Ascending aorta (tissue), 2 donors: ENCODE results near the gene ODAPH. TPM values are rescaled to one million over a fixed set of nuclear protein-coding genes. Genes with fewer than 3 reads are reported as not detected.

ENCODE experiments used
- DNase-seq, 2 donors: peaks; one replicate each; pipeline ENCODE4 v3.0.0-alpha.2; 2019; ENCODE audit warnings: low spot score in 2 of 2
- H3K27ac ChIP-seq, 2 donors: fragments of 200-600 bp; sonication (generic); one replicate each; pipeline ENCODE4 v1.5.1; 2016 to 2017; ENCODE audit warnings: mild to moderate bottlenecking in 1 of 2
- H3K27me3 ChIP-seq: fragments of 200-600 bp; sonication (generic); one replicate; pipeline ENCODE4 v1.5.1; 2017
- H3K36me3 ChIP-seq, 2 donors: fragments of 200-600 bp; sonication (generic); one replicate each; pipeline ENCODE4 v1.5.1; 2016
- H3K4me1 ChIP-seq, 2 donors: fragments of 200-600 bp; sonication (generic); one replicate each; pipeline ENCODE4 v1.5.1; 2016 to 2017; ENCODE audit warnings: mild to moderate bottlenecking in 1 of 2
- H3K4me3 ChIP-seq, 2 donors: fragments of 200-600 bp; sonication (generic); one replicate each; pipeline ENCODE4 v1.5.1; 2016 to 2017; ENCODE audit warnings: mild to moderate bottlenecking in 1 of 2
- H3K9me3 ChIP-seq, 2 donors: fragments of 200-600 bp; sonication (generic); one replicate each; pipeline ENCODE4 v1.5.1; 2016
- intact Hi-C: fragments of 100-400 bp; cut with DNase I; formaldehyde crosslinking; loops from one replicate; pipeline ENCODE4 v1.15.1; 2023
- total RNA-seq: library from RNA; depleted of rRNA; stranded (reverse); fragments of >200 nt; gene quantifications from one replicate; pipeline ENCODE4 v1.1.0, GENCODE V29; 2016
- TF ChIP-seq, protein P1 (sequence below), 3 experiments: fragments of 200-600 bp in 2 of 3; fragments of 450-650 bp in 1 of 3; sonication (generic) in 2 of 3; IDR thresholded peaks; one replicate each; pipeline ENCODE4 v1.5.1; 2016 to 2019; ENCODE audit warnings: antibody characterized with exemption in 3 of 3, mild to moderate bottlenecking in 1 of 3, moderate library complexity in 1 of 3

ODAPH gene
- total RNA-seq, 1 donor from 2014 or later, result not detected

DNA sequence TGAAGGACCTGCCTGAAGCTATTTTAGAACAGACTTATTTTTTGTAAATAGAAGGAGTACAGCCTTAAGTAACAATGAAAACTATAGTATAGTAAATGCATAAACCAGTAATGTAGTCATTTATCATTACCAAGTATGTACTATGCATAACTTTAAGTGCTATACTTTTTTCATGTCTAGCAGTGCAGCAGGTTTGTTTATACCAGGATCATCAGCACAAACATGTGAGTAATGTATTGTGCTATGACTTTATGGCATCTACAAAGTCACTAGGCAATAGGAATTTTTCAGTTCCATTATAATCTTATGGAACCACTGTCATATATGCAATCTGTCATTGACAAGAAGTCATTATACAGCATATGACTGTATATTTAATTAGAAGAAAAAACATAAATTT, 3.4 kb upstream of the ODAPH start:
- Histone ChIP-seq H3K27ac (no peak overlapping the region), H3K36me3 (no peaks in the 10 kb centered on the region), H3K27me3 (no peaks in the 10 kb centered on the region), H3K9me3 (no peaks in the 10 kb centered on the region), H3K4me1 (no peaks in the 10 kb centered on the region), H3K4me3 (no peak overlapping the region)
- DNase-seq, result no peak
- TF ChIP-seq, protein P1, sequence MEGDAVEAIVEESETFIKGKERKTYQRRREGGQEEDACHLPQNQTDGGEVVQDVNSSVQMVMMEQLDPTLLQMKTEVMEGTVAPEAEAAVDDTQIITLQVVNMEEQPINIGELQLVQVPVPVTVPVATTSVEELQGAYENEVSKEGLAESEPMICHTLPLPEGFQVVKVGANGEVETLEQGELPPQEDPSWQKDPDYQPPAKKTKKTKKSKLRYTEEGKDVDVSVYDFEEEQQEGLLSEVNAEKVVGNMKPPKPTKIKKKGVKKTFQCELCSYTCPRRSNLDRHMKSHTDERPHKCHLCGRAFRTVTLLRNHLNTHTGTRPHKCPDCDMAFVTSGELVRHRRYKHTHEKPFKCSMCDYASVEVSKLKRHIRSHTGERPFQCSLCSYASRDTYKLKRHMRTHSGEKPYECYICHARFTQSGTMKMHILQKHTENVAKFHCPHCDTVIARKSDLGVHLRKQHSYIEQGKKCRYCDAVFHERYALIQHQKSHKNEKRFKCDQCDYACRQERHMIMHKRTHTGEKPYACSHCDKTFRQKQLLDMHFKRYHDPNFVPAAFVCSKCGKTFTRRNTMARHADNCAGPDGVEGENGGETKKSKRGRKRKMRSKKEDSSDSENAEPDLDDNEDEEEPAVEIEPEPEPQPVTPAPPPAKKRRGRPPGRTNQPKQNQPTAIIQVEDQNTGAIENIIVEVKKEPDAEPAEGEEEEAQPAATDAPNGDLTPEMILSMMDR (IDR thresholded peaks at IDR 0.05), result no peak
- intact Hi-C loops, result no loop called here

DNA sequence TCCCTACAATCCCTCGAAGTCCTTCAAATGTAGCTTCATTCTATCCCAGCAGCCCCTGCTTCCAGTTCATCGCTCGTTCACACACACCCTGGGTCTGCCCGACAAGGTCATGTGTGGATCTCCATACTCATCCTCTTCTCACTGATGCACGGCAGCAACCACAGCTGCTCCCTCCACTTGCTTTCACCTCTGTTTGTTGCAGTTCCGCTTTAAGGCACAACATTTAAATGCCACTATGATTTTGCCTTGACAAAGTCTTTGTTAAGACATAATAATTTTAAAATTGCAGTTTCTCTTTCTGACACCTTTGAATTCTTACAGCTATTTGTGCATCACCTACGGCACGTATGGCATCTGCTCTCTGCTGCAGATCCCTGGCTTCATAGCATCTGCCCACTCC, 1.8 kb downstream of the ODAPH start:
- TF ChIP-seq, protein P1 (IDR thresholded peaks at IDR 0.05), result no peak
- Histone ChIP-seq H3K4me1 (no peaks in the 10 kb centered on the region), H3K27ac (no peak overlapping the region), H3K9me3 (no peaks in the 10 kb centered on the region), H3K4me3 (no peak overlapping the region), H3K27me3 (no peaks in the 10 kb centered on the region), H3K36me3 (no peaks in the 10 kb centered on the region)
- intact Hi-C loops, result no loop called here
- no peak for DNase-seq

GRCh38 chr4:75561789-75562188, 5.9 kb downstream of the ODAPH start:
- intact Hi-C loops, result no loop called here
- TF ChIP-seq, protein P1 (IDR thresholded peaks at IDR 0.05), result no peak

DNA sequence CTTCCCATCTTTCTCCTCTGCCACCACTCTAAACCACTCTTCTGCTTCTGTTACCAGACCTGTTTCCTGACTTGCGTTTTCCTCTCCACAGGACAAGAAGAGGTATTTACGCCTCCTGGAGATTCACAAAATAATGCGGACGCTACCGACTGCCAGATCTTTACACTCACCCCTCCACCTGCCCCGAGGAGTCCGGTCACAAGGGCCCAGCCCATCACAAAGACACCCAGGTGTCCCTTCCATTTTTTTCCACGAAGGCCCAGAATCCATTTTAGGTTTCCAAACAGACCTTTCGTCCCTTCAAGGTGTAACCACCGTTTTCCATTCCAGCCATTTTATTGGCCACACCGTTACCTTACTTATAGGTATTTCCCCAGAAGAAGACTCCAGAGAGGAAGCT, 8.2 kb downstream of the ODAPH start:
- TF ChIP-seq, protein P1 (IDR thresholded peaks at IDR 0.05), result no peak
- H3K27ac ChIP-seq, result no peak overlapping the region
- H3K27me3 ChIP-seq, result no peaks in the 10 kb centered on the region
- intact Hi-C loops, result no loop called here
- H3K36me3 ChIP-seq, result no peaks in the 10 kb centered on the region
- no peaks in the 10 kb centered on the region for H3K9me3 ChIP-seq
- H3K4me1 ChIP-seq, result no peaks in the 10 kb centered on the region
- no peak overlapping the region for H3K4me3 ChIP-seq
- no peak for DNase-seq

More at GRCh38 chr4:75561789-75562188, 5.9 kb downstream of the ODAPH start:
- Histone ChIP-seq H3K27ac (no peak overlapping the region), H3K4me1 (no peaks in the 10 kb centered on the region), H3K4me3 (no peak overlapping the region), H3K9me3 (no peaks in the 10 kb centered on the region), H3K36me3 (no peaks in the 10 kb centered on the region), H3K27me3 (no peaks in the 10 kb centered on the region)
- DNase-seq, result no peak

- H3K9me3 ChIP-seq, result no peaks in the 10 kb centered on the region
- H3K36me3 ChIP-seq, result no peaks in the 10 kb centered on the region
- intact Hi-C loops, result no loop called here
- H3K27ac ChIP-seq, result no peak overlapping the region
- TF ChIP-seq, protein P1 (IDR thresholded peaks at IDR 0.05), result no peak
- no peak for DNase-seq
- H3K27me3 ChIP-seq, result no peaks in the 10 kb centered on the region
- H3K4me1 ChIP-seq, result no peaks in the 10 kb centered on the region
- no peak overlapping the region for H3K4me3 ChIP-seq
Observed at GRCh38 chr4:75565481-75565880, 9.6 kb downstream of the ODAPH start.

- intact Hi-C loops, result no loop called here
- TF ChIP-seq, protein P1 (IDR thresholded peaks at IDR 0.05), result no peak
- Histone ChIP-seq H3K27me3 (no peaks in the 10 kb centered on the region), H3K4me1 (no peaks in the 10 kb centered on the region), H3K9me3 (no peaks in the 10 kb centered on the region), H3K36me3 (no peaks in the 10 kb centered on the region), H3K27ac (no peak overlapping the region), H3K4me3 (no peak overlapping the region)
- no peak for DNase-seq
Observed at GRCh38 chr4:75566911-75567310, 11.0 kb downstream of the ODAPH start.
